B cell (primary cell): Measurements from ENCODE around the gene HK3. TPM values are rescaled to one million over a fixed set of nuclear protein-coding genes. Genes with fewer than 3 reads are reported as not detected.

Experiments
- ATAC-seq: fragments of 200-7000 bp; cut with Tn5 transposase; one replicate; pipeline ENCODE4 v1.10.0; 2021; ENCODE audit warnings: low read depth, mild to moderate bottlenecking, moderate number of reproducible peaks, moderate library complexity
- CTCF ChIA-PET: fragments of 350-600 bp; sonication (Branson Sonifier 250); formaldehyde crosslinking; loops from one replicate; lab custom pipeline; 2021; ENCODE audit warnings: antibody characterized with exemption, inconsistent platforms; lab: Charles Lee
- POLR2A ChIA-PET: fragments of 350-600 bp; sonication (Branson Sonifier 250); formaldehyde crosslinking; loops from one replicate; lab custom pipeline; 2021; ENCODE audit warnings: antibody characterized with exemption; lab: Charles Lee
- DNase-seq: peaks from one replicate; pipeline ENCODE4 v3.0.0; 2013
- H2AFZ ChIP-seq: 2 replicates; pipeline ENCODE4 v1.6.1; 2012; ENCODE audit warnings: mild to moderate bottlenecking, low read depth, low read length; ENCODE audit not compliant: insufficient read depth, poor library complexity, severe bottlenecking
- H3K27ac ChIP-seq, 2 donors: 1 replicate in 1 of 2; 2 replicates in 1 of 2; pipeline ENCODE4 v1.5.1; 2012 to 2013; ENCODE audit warnings: low read length in 2 of 2, mild to moderate bottlenecking in 2 of 2, moderate library complexity in 1 of 2
- H3K27me3 ChIP-seq, 4 experiments: fragments of 200-600 bp in 1 of 4; sonication (generic) in 1 of 4; replicated peaks in 1 of 4; 1 replicate in 2 of 4; 2 replicates in 2 of 4; pipeline versions ENCODE4 v1.6.1 to v1.7.0; 2013 to 2016; ENCODE audit warnings: low read length in 3 of 4, mild to moderate bottlenecking in 2 of 4, mixed read lengths in 1 of 4, moderate library complexity in 1 of 4; ENCODE audit not compliant: insufficient read depth in 4 of 4, control insufficient read depth in 3 of 4; ENCODE audit errors: control extremely low read depth in 1 of 4
- H3K36me3 ChIP-seq, 2 experiments: replicated peaks in 1 of 2; 1 replicate in 1 of 2; 2 replicates in 1 of 2; pipeline versions ENCODE4 v1.6.1 to v1.7.1; 2013; ENCODE audit warnings: low read length in 1 of 2; ENCODE audit not compliant: insufficient read depth in 2 of 2, control insufficient read depth in 1 of 2; ENCODE audit errors: control extremely low read depth in 1 of 2, extremely low read depth in 1 of 2
- H3K4me1 ChIP-seq, 2 donors: fragments of 200-600 bp in 1 of 2; sonication (generic) in 1 of 2; 1 replicate in 1 of 2; 2 replicates in 1 of 2; pipeline versions ENCODE4 v1.5.1 to v1.6.1; 2013 to 2017; ENCODE audit warnings: low read length in 2 of 2; ENCODE audit not compliant: control insufficient read depth in 2 of 2, insufficient read depth in 2 of 2
- H3K4me2 ChIP-seq: replicated peaks from 2 replicates; pipeline ENCODE3; 2012; ENCODE audit warnings: mild to moderate bottlenecking, low read depth, low read length; ENCODE audit not compliant: poor library complexity, severe bottlenecking
- H3K4me3 ChIP-seq, 5 experiments: fragments of 200-600 bp in 1 of 5; sonication (generic) in 1 of 5; 1 replicate in 3 of 5; 2 replicates in 2 of 5; pipeline versions ENCODE4 v1.5.1 to v1.7.0; 2011 to 2016; ENCODE audit warnings: low read length in 4 of 5, mild to moderate bottlenecking in 4 of 5, low read depth in 2 of 5, control low read depth in 1 of 5, moderate library complexity in 1 of 5; ENCODE audit not compliant: insufficient read depth in 1 of 5; ENCODE audit errors: control extremely low read depth in 1 of 5, extremely low read depth in 1 of 5
- H3K79me2 ChIP-seq: fragments of 200-600 bp; sonication (generic); one replicate; pipeline ENCODE4 v1.6.0; 2016; ENCODE audit warnings: low read length; ENCODE audit not compliant: control insufficient read depth, insufficient read depth
- H3K9ac ChIP-seq: fragments of 200-600 bp; sonication (generic); 2 replicates; pipeline ENCODE4 v1.6.1; 2017; ENCODE audit warnings: mild to moderate bottlenecking, low read length, moderate library complexity
- H3K9me3 ChIP-seq, 3 donors: one replicate each; pipeline versions ENCODE4 v1.6.1 to v1.7.1; 2013; ENCODE audit warnings: low read length in 2 of 3; ENCODE audit not compliant: control insufficient read depth in 2 of 3, insufficient read depth in 1 of 3; ENCODE audit errors: control extremely low read depth in 1 of 3
- H4K20me1 ChIP-seq: 2 replicates; pipeline ENCODE4 v1.6.0; 2012; ENCODE audit warnings: mild to moderate bottlenecking, low read length; ENCODE audit not compliant: insufficient read depth, control insufficient read depth, poor library complexity, severe bottlenecking
- H3K27ac Mint-ChIP-seq: one replicate; pipeline ENCODE4 v1.8.0; 2021; ENCODE audit warnings: mixed read lengths
- H3K27me3 Mint-ChIP-seq: one replicate; pipeline ENCODE4 v1.8.0; 2021; ENCODE audit warnings: mixed read lengths
- H3K4me1 Mint-ChIP-seq: one replicate; pipeline ENCODE4 v1.8.0; 2021; ENCODE audit warnings: mixed read lengths
- H3K4me3 Mint-ChIP-seq: one replicate; pipeline ENCODE4 v1.8.0; 2021; ENCODE audit warnings: mixed read lengths
- H3K9me3 Mint-ChIP-seq: one replicate; pipeline ENCODE4 v1.8.0; 2022; ENCODE audit warnings: mixed read lengths; ENCODE audit not compliant: insufficient read depth
- CTCF ChIP-seq: fragments of 200-600 bp; IDR thresholded peaks from one replicate; pipeline ENCODE4 v1.8.0; 2022; ENCODE audit warnings: antibody characterized with exemption, mild to moderate bottlenecking
- EZH2 ChIP-seq: IDR thresholded peaks from 2 replicates; pipeline ENCODE4 v1.6.1; 2012; ENCODE audit warnings: borderline replicate concordance, low read depth, mild to moderate bottlenecking, moderate library complexity, low read length; ENCODE audit not compliant: insufficient read depth, poor library complexity, severe bottlenecking
- WGBS: methylation state at CpG from one replicate; pipeline ENCODE4 v1.1.5; 2013; ENCODE audit warnings: missing lambda C conversion rate; ENCODE audit not compliant: insufficient coverage; 5-methylcytosine and 5-hydroxymethylcytosine counted together
- intact Hi-C: fragments of 100-400 bp; cut with micrococcal nuclease; formaldehyde crosslinking; loops from one replicate; pipeline ENCODE4 v1.10.0; 2022
- polyA plus RNA-seq: library from polyadenylated mRNA; depleted of rRNA; stranded (reverse); fragments of >200 nt; gene quantifications from 2 replicates; pipeline ENCODE4 v1.2.3, GENCODE V29; 2012
- total RNA-seq, 2 donors: library from RNA; stranded (reverse); fragments of 120-200 nt in 1 of 2; gene quantifications; 1 replicate in 1 of 2; 2 replicates in 1 of 2; pipeline versions ENCODE4 v1.2.3 to v1.2.4, GENCODE V29; 2013 to 2022

HK3 gene
- total and polyA plus RNA-seq, 2 donors (not counting 1 experiment from before 2014, with no cell fraction given): 0.30 to 5.0 TPM

- H2AFZ ChIP-seq: no peak overlapping the region
- no peak overlapping the region for H3K4me3 Mint-ChIP-seq
- DNase-seq: no peak
- H3K9me3 Mint-ChIP-seq: no peaks in the 10 kb centered on the region
- intact Hi-C loops: no loop called here
- no peaks in the 10 kb centered on the region for H3K4me1 Mint-ChIP-seq
- no peak for ATAC-seq
- no CpG with 5 or more reads among the region's 2 CpGs for WGBS
- H3K27ac ChIP-seq: no peak overlapping the region
- H3K27me3 ChIP-seq: no peaks in the 10 kb centered on the region
- H3K27ac Mint-ChIP-seq: no peak overlapping the region
- no peak for TF ChIP-seq CTCF
- no peak for TF ChIP-seq EZH2
- no peak overlapping the region for H3K9ac ChIP-seq
- no peak overlapping the region for H3K4me3 ChIP-seq
- H3K79me2 ChIP-seq: no peaks in the 10 kb centered on the region
- peaks cover 21 to 64% of the 10 kb centered on the region in 2 experiments for H3K36me3 ChIP-seq
- H3K27me3 Mint-ChIP-seq: no peaks in the 10 kb centered on the region
- no peak overlapping the region for H3K4me2 ChIP-seq
- ChIA-PET POLR2A (no interaction called here), CTCF (no interaction called here)
- H3K4me1 ChIP-seq: no peaks in the 10 kb centered on the region
- H3K9me3 ChIP-seq: no peaks in the 10 kb centered on the region
- H4K20me1 ChIP-seq: peaks cover 12% of the 10 kb centered on the region
Measured at GRCh38 chr5:176912115-176912514, 13.0 kb upstream of the HK3 start.

DNA sequence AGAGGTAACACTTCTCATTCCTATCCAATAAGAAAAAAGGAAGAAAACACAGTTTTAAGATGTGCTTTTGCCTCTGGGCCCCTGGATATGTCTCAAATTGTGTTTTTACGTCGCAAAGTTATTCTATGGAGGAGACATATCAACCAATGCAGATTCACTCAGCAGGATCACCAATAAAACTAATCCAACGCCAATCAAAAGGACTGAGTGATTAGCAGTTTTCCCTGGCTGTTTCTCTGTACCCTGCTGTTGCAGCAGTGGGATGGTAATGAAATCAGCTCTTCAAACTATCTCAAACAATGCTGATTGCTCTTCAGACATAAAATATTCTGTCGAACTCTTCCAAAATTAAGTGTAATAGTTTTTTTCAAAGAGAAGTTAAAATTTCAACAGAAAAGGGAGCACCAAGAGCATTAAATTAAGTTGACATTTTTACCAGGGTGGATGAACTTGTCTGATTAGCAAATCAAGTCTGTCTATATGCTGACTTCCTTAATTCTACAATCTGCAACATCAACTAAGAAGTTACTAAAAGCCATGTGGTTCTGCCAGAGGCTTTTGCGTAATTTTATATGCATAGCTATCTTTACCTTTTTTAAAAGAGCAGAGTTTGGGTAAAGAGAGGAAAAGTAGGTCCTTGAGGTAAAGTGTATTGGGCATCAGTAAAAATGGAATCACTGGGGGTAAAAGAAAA, 9.7 kb upstream of the HK3 start:
- Mint-ChIP-seq H3K9me3 (no peaks in the 10 kb centered on the region), H3K27ac (no peak overlapping the region), H3K27me3 (no peaks in the 10 kb centered on the region), H3K4me1 (no peaks in the 10 kb centered on the region), H3K4me3 (no peak overlapping the region)
- no CpG with 5 or more reads among the region's 5 CpGs for WGBS
- Histone ChIP-seq H4K20me1 (peaks cover 5% of the 10 kb centered on the region), H3K9me3 (no peaks in the 10 kb centered on the region), H3K79me2 (no peaks in the 10 kb centered on the region), H3K4me2 (no peak overlapping the region), H3K27ac (no peak overlapping the region), H3K9ac (no peak overlapping the region), H3K4me1 (no peaks in the 10 kb centered on the region), H3K4me3 (no peak overlapping the region), H3K36me3 (peaks cover 34 to 76% of the 10 kb centered on the region in 2 experiments), H3K27me3 (no peaks in the 10 kb centered on the region), H2AFZ (no peak overlapping the region)
- intact Hi-C loops: no loop called here
- ChIA-PET CTCF (no interaction called here), POLR2A (no interaction called here)
- DNase-seq (no peak), ATAC-seq (no peak)
- TF ChIP-seq EZH2: no peak
- no peak for TF ChIP-seq CTCF
